ENCODE data around the gene RAF1.

Gene RAF1

GRCh38 chr3:12692444-12692843 lies 28.5 kb upstream of the RAF1 start:
- no peak overlapping the region for H3K4me3 ChIP-seq (replicated peaks in 1 of 2; ENCODE audit: low read depth in 2 of 2, low read length in 2 of 2)
- TF ChIP-seq, protein P1, sequence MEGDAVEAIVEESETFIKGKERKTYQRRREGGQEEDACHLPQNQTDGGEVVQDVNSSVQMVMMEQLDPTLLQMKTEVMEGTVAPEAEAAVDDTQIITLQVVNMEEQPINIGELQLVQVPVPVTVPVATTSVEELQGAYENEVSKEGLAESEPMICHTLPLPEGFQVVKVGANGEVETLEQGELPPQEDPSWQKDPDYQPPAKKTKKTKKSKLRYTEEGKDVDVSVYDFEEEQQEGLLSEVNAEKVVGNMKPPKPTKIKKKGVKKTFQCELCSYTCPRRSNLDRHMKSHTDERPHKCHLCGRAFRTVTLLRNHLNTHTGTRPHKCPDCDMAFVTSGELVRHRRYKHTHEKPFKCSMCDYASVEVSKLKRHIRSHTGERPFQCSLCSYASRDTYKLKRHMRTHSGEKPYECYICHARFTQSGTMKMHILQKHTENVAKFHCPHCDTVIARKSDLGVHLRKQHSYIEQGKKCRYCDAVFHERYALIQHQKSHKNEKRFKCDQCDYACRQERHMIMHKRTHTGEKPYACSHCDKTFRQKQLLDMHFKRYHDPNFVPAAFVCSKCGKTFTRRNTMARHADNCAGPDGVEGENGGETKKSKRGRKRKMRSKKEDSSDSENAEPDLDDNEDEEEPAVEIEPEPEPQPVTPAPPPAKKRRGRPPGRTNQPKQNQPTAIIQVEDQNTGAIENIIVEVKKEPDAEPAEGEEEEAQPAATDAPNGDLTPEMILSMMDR (IDR thresholded peaks at IDR 0.05; ENCODE audit: low read depth, low read length), result no peak

GRCh38 chr3:12689997-12690711 lies 26.2 kb upstream of the RAF1 start:
- TF ChIP-seq, protein P1 (IDR thresholded peaks at IDR 0.05; ENCODE audit: low read depth, low read length), result no peak
- H3K4me3 ChIP-seq (replicated peaks in 1 of 2; ENCODE audit: low read depth in 2 of 2, low read length in 2 of 2), result no peak overlapping the region
- DNase-seq (ENCODE audit: low read depth in 2 of 2), result no peak

More at GRCh38 chr3:12692444-12692843, 28.5 kb upstream of the RAF1 start:
- no peak for DNase-seq (ENCODE audit: low read depth in 2 of 2)

DNA sequence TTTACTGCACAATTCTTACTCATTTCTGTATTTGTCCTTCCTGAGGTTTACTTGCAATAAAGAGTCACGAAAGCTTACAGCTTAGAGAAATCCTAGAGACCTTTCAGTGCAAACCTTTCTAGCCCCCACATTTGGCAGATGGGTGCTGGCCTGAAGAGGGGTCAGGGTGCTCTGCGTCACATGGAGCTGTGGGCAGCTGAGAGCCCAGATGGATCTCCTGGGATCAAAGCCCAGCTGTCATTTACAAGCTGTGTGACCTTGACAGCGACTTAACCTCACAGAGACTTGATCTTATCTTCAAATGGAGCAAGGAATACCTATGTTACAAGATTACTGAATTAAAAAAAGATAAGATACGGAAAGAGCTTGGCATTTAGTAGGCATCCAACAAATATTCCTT lies 24.0 kb upstream of the RAF1 start:
- no peak for DNase-seq (ENCODE audit: low read depth in 2 of 2)
- TF ChIP-seq, protein P1 (IDR thresholded peaks at IDR 0.05; ENCODE audit: low read depth, low read length), result no peak
- no peak overlapping the region for H3K4me3 ChIP-seq (replicated peaks in 1 of 2; ENCODE audit: low read depth in 2 of 2, low read length in 2 of 2)

- no peak overlapping the region for H3K4me3 ChIP-seq (replicated peaks in 1 of 2; ENCODE audit: low read depth in 2 of 2, low read length in 2 of 2)
- TF ChIP-seq, protein P1 (IDR thresholded peaks at IDR 0.05; ENCODE audit: low read depth, low read length), result no peak
- DNase-seq (ENCODE audit: low read depth in 2 of 2), result no peak
These were observed 22.2 kb upstream of the RAF1 start for GRCh38 chr3:12686096-12686495.

DNA sequence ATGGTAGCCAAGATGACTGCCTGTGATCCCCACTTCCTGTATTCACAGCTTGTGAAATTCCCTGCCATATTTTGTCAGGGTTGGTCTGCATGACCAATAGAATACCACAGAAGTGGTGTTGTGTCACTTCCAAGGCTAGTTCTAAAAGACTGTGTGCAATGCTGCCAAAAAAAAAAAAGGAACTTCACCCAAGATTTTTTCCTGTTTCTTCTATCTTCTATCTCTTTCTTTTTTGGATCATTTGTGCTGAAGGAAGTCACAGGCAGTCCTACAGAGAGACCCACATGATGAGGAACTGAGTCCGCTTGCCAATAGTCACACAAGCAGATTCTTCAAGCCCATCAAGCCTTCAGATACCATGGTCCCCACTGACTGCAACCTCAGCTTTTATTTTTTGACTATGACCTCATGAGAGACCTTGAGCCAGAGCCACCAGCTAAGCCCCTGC lies 18.1 kb upstream of the RAF1 start:
- TF ChIP-seq, protein P1 (IDR thresholded peaks at IDR 0.05; ENCODE audit: low read depth, low read length), result no peak
- DNase-seq (ENCODE audit: low read depth in 2 of 2), result peak; percentile 85 to 87
- no peak overlapping the region for H3K4me3 ChIP-seq (replicated peaks in 1 of 2; ENCODE audit: low read depth in 2 of 2, low read length in 2 of 2)

- TF ChIP-seq, protein P1 (IDR thresholded peaks at IDR 0.05; ENCODE audit: low read depth, low read length), result no peak
- no peak overlapping the region for H3K4me3 ChIP-seq (replicated peaks in 1 of 2; ENCODE audit: low read depth in 2 of 2, low read length in 2 of 2)
- no peak for DNase-seq (ENCODE audit: low read depth in 2 of 2)
These were observed 17.4 kb upstream of the RAF1 start for GRCh38 chr3:12681089-12681942.

All from cardiac fibroblast (primary cell).